GM18502 (cell line): Measurements from ENCODE around the gene FAM53B.

Experiments
- ATAC-seq: cut with Tn5 transposase; IDR thresholded peaks from one replicate; pipeline ENCODE4 v1.9.1; 2021; ENCODE audit warnings: mild to moderate bottlenecking; ENCODE audit not compliant: unreplicated experiment, poor library complexity

The FAM53B gene

DNA sequence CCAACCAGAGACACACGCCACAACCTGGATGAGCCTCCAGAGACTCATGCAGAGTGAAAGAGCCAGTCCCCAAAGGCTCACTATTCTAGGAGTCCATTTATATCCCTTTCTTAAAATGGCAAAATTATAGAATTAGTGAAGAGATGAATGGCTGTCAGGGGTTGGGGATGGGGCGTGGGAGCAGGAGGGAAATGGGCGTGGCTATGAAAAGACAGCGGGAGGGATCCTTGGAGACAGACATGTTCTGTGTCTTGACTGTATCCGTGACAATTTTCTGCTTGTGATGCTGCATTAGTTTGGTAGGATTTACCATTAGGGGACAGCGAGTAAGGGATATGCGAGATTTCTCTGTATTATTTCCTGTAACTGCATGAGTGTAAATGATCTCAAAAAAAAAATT is 33.0 kb downstream of the FAM53B start:
- ATAC-seq: no peak

DNA sequence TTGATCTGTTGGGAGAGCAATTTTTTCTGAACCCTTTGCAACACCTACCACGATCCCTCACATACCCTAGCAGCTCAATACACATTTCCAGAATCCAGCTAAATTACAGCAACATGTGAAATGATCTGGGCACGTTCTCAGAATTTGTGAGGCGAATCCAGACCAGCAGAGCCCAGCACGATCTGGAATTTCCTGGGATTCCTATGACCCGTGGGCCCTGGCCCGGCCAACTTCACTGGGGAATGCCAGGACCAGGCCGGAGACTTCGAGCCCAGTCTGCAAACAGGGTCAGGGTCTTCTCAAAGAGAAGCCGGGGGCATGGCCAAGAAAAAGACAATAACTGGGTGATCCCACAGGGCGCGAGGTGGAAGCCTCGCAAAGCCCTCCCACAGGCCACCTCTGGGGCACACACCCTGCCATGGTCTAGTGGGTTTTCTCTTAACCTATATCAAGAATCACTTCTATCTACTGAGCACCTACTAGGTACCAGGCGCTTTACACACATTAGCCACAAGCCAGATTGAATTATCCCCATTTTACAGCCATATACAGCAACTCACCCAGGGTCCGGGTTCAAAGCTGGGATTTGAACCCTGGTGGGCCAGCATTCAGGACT is 33.8 kb downstream of the FAM53B start:
- no peak for ATAC-seq

DNA sequence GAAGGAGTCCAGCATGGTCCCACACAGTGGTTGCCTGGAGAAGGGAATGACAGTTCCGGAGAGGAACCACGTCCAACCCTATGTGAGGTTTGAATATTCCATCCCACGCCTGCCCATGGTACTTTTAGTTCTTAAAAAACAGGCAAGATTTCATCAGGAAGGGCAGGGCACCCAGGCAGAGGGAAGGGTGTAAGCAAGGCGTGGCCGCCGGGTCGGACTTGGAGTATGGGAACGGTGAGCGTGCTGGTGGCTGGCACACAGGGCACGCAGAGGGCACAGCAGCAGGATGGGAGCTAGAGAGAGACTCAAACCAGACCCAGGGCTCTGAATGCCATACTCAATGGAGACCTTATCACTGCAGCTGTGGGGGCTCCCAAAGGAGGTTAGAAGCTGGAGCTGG is 34.3 kb downstream of the FAM53B start:
- ATAC-seq: no peak

DNA sequence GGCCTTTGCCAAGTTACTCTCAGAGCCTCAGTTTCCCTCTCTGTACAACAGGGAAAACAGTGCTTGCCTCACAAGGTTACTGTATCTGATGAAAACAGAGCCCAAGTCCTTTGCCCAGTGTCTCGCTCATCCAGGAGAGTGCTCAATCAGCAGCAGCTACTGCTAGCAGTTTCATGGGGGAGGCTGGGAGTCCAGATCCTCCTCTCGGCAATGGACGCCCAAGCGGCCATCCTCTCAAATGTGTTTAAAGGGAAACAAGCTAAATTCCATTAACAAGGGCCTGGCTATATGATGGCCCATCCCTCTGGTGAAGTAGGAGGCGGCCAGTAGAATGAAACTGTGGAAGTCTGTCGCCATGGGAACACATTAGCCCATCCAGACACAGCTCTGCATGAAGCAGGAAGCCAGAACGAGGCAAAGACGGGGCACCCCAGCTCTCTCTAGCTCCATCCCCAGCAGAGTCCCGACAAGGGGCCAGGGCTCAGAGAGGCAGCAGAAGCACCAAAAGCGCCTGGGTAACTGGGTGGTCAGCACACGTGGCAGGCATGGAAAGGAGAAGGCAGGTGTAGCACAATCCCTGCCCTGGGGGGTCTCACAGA is 35.2 kb downstream of the FAM53B start:
- no peak for ATAC-seq

DNA sequence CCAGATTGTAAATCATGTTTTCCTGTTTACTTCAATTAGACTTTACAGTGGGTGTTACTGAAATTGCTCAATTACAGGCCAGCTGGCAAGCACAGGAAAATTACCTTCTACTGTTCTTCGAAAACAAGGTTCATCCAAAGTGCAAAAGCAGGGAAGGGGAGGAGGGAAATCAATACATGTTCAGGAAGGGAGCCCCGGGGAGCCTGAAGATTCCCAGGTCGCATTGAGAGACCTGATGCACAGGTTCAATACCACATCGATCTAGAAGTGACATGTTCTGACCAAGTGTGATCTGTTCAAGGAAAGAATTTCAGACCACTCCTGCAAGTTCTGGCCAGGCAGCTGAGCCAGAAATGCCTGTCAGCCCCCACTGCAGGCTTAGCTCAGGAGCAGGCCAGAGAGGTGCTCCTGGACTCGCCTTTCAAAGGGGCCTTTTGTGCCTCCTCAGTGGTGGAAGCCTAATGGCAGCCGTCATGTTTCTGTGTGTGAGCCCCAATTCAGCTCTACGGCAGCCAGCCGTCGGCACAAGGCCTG is 35.9 kb downstream of the FAM53B start:
- no peak for ATAC-seq

DNA sequence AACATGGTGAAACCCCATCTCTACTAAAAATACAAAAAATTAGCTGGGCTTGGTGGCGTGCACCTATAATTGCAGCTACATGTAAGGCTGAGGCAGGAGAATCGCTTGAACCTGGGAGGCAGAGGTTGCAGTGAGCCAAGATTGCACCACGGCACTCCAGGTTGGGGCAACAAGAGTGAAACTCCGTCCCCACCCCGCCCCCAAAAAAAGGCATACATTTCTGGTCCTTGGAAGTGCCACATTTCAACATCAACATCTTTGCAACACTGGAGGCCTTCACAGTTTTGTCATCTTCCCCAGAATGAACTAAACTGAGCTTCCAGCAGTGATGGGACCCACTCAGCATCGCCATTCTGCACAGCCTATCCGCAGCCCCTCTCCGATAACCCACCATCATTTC is 36.6 kb downstream of the FAM53B start:
- ATAC-seq: no peak

DNA sequence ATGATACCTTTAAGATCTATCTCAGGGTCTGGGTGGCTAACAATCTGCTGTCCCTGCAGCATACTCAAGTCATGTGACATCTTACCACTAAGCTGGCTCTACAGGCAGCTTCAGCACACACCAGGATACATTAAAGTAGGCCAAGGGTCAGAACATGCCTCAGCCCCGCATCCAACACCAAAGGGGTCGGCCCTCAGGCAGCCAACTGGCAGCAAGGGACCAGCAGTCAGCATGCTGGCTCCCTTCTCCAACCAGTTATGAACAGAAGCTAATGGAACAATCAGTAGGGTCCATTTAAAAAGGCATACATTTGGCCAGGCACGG is 37.1 kb downstream of the FAM53B start:
- ATAC-seq: no peak

DNA sequence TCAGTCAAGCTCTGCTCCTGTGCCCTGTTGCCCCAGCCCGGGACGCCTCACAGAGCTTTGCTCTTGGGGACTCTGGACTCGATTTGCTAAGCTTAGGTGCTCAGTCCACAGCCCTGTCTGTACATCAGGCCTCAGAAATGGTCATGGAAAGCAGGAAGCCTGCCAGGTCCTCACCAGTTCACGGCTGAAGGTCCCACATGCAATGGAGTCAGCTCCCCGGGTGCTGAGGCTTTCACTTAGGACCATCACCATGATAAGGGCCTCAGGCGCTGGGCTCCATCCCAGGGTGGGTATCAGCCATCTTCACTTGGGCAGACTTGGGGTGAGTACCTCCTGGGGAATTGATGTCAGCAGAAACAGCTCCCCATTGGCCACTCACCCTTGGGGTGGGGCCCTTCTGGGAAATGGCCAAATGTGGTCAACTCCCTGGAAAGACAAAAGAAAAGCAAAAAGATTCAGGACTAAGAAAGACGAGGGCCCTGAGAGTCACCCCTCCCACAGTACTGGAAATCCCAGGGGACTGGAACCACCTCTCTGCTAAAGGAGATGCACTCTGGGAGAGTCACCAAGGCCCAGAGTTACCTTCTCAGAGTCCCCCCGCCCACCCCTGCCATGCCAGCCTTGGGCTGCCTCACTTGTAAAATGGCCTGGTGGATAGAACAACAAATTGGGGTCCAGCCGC is 37.6 kb downstream of the FAM53B start:
- ATAC-seq: no peak

DNA sequence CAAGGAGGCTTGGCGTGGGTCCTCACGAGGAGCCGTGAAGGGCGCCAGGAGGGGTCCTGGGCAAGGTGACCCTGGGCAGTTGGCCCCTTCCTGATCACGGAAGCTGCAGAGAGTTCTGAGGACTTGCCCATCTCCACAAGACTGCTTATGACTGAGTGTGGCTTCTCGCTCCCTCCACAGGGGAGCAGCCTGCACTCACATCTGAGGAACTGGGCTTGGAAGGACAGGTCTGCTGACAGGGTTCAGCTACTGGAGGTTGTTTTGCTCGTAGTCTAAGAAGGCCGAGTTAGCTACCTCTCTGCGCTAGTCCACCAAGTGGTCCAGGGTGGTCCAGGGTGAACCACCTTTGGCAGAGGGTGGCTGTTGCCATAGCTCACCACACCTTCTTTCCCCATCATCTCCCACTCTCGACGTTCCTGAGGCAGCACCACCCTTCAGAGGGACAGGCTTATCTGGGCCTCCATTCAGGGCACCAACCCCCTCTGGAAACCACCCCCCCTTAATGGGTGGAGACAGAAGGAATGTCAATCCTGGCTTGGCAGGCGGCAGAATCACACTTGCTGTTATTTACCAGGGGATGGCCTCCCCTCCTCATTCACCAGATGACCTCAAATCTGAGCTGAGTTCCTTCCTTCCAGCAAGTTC is 38.2 kb downstream of the FAM53B start:
- no peak for ATAC-seq

DNA sequence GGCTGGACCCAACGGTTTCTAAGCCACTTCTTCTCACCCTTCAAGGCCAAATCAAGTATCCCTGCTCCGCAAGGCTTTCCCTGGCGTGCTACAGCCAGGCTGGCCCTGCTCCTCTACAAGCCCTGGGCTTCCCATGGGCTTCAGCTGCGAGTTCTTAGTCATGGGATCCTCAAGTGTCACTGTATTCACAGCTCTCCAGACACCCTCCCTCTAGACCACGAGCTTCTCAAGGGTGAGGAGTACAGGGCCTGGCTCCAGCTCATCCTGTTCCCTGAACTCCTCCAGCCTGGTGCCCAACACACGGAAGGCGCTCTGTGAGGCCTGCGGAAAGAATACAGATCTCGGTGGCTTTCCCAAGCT is 38.8 kb downstream of the FAM53B start:
- no peak for ATAC-seq

DNA sequence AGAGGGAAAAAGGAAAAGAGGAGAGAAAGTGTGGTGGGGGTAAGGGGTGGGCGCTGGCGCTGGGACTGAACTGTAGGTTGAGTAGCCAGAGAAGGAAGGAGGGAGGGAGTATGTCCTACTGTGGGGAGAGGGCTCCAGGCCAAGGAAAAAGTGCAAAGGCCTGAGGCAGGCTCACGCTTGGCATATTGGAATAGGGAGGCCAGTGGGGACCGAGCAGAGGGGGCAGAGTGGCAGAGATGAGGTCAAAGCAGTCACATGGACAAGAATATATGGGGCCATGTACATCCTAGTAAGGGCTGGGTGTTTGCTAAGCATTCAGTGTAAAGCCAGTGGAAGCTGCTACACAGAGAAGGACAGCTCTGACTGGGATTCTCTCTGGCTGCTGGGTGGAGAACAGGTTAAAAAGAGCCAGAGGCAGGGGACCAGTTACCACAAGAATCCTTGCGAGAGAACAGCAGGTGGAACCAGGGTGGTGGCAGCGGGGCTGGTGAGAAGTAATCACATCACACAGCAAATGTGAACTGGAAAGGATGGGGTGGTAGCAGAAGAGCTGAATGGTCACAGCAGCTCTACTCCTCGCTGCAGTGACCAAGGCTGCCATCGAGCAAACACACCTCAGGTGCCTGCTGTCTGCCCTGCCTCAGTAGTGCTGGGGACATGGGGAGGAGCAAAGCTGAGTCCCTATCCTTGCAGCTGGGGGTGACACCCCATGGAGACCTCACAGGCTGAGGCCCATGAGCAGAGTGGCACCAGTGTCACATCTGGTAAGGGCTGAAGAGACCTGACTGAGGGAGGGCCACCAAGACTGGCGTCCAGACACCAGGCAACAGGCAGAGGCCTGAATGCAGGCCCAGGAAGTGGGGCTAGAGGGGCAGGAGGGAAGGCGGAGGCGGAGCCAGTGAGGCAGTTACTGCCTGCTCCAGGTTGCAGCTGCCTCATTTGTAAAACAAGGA is 39.5 kb downstream of the FAM53B start:
- no peak for ATAC-seq

DNA sequence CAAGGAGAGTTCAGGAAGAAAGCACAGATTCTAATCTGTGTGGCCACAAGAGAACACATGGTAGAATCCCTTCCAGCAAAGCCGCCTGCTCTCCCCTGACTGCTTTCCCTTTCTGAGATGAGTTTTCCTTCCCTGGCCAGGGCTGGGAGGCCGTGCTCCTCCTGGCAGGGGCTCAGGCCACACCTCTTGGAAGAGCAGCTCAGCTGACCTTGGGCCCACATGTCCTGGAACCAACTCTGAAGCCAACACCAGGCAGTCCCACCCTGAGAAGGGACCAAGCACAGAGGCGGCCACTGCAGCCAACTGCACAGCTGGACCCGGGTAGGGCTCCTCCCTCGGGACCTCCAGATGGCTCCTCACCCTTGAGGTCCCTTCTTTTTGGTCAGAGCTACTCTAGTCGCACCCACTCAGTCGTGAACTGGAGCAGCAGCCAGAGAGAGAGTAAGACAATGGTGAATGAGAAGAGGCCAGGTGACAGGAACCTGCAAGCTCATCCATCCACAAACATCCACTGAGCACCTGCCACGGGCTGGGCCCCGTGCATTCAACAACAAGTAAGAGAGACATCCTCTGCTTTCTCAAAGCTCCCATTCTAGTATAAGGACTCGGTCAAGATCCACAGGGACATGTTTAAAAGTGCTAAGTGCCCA is 40.3 kb downstream of the FAM53B start:
- ATAC-seq: no peak

DNA sequence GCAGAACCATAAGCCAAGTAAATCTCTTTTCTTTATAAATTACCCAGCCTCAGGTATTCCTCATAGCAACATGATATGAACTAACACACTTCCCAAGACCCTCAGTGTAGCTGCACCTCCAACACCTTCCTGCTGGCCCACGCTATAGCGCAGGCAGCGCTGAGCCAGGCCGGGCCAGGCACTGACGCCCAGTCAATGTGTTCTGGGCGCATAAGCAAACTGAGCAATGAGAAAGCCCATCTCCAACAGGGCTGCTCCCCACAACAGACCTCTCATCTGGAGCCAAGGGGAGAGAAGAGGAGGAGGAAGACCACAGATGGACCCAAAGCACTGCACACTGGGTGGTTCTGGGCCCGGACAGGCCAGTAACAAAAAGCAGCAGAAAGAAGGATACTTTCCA is 40.8 kb downstream of the FAM53B start:
- no peak for ATAC-seq

DNA sequence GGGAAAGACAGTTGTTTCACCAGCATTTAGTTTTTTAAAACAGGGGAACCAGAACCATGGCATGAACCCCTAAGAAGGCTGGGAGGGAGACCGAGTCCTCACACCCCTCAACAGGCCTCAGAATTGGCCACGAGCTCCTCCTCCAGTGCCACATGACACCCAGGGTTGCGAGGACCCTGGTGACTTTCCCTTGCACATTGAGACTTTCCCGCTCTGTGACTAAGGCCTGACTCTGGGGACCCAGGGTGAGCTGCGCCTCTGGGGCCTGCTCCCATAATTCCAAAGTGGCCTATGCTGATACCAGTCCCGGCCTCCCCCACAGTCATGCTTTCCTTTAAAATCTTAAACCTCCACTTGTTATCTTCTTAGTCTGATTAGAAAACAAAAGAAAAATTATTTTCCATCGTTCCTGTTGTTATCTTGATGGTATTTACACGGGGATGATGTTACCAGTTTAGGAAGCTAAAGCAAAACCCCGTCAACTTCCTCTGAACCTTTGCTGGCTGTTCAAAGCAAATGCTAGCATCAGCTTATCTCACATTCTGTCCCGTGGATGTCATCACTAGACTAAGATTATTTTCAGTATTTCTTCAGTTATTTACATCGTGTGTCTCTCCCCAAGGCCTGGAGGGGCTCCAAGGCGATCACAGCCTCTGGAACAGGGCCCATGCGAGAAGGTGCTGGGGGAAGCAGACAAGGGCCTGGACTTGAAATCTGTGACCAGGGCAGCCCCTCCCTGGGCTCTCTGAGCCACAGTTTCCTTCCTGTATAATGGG is 42.1 kb downstream of the FAM53B start:
- ATAC-seq: no peak

DNA sequence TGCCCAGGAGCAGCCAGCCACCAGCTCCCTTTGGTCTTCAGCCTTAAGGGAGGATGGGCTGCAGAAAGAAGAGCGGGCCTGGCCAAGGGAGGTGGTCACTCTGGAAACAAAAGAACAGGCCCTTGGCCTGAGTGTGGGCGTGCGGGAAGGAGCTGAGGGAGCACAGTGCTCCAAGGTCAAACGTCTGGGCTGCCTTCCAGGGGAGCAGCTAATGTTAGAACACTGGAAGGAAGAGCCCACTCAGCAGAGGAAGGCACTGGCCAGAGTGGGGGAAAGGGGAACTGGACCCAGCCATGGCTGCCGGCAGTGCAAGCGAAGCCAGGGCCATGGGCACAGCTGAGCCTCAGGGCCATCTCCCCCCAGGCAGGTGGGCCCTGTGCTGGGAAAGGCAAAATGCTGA is 42.7 kb downstream of the FAM53B start:
- no peak for ATAC-seq

DNA sequence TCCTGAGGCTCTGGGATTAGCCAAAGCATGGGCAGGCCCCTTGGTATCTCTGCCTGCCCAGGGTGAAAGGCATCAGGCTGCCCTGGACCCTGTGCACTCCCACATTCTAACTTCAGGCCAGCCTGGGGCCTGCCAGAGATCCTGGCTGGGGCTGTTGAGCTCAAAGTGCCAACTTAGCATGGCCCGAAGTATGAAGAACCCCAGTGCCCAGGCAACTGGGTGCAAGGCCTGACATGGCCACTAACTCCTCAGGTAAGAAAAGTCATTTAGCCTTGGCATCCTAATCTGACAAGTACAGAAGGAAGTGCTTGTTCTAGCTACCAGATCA is 43.2 kb downstream of the FAM53B start:
- ATAC-seq: no peak

DNA sequence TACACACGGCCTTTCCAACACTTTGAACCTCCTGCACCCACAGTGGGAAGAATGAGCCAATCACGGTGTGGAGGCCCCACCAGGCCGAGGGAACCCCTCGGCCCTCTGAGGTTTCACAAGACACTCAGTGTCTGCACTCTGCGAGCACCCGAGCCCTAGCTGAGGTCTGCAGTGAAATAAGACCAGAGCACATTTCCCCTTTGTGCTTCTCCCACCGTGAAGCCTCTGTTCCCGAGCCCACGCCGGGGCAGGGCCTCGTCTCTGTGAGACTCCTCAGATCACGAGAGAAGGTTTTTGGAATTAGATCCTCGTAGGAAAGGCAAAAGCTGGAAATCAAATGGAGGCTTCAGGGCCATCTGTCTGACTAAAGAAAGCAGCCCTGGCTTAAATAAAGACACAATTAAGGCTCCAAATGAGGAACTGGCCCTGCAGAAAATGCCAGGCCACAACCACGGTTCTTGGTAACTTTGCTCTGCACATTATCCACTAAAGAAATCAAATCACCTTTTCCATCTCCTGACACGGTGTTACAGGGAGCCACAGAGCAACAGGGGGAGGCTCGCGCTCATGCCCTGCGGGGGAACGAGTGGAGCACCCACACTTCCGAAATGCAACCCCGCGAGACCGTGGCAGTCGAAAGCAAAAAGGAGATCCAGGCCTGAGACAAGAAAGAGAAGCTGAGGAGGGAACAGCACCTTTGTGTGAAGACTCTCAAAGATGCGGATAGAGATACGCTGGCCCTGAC is 43.7 kb downstream of the FAM53B start:
- ATAC-seq: no peak

DNA sequence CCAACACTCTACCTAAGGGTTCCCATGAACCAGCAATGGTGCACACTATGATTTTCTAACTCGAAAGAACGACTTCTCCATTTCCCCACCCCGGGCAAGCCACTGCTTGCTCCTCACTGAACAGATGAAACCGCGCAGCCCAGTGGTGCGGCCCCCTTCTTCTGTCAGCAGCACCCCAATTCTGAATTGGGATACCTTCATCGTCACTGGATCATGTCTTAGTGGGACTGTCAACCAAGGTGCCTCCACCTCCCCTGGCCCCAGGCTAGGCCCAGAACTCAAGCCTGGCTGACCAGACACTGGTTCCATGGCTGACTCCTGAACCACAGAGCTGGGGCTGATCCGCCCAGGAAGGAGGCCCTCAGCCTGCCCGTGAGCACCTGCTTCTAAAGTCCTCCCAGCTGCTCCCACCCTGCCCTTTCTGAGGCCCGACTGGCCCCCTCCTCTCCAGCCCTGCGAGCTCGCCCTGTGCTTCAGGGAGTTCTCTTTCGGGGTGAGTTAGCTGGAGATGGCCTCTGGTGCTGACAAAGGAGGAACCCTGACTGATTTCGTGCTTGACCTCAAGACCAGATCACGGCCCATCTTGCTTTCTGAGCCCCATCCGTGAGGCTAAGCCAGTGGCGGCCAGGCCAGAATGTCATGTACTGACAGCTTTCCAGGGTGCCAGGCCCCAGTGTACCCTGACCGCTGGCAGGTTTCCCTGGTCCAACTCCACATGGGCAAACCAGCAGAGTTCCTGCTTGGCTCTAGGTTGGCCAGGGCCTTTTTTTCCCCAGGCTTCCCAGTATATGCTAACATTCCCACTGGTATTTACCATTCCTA is 44.5 kb downstream of the FAM53B start:
- no peak for ATAC-seq
